Upper lobe of left lung (tissue), 6 donors: ENCODE results near the gene LYL1. TPM values are rescaled to one million over a fixed set of nuclear protein-coding genes. Genes with fewer than 3 reads are reported as not detected.

Experiments used
- ATAC-seq, 2 donors: fragments of 200-7000 bp; cut with Tn5 transposase; one replicate each; pipeline ENCODE4 v1.9.1; 2022; ENCODE audit warnings: mild to moderate bottlenecking in 2 of 2, moderate library complexity in 2 of 2; ENCODE audit not compliant: low FRiP score in 2 of 2
- DNase-seq, 2 donors: peaks; one replicate each; pipeline ENCODE4 v3.0.0-alpha.2; 2019 to 2020
- H3K27ac ChIP-seq, 4 donors: fragments of 200-600 bp; sonication (generic); one replicate each; pipeline ENCODE4 v1.5.1; 2016 to 2019
- H3K27me3 ChIP-seq, 4 donors: fragments of 200-600 bp; sonication (generic); one replicate each; pipeline ENCODE4 v1.5.1; 2017 to 2019
- H3K36me3 ChIP-seq, 4 donors: fragments of 200-600 bp; sonication (generic); one replicate each; pipeline ENCODE4 v1.5.1; 2016 to 2019
- H3K4me1 ChIP-seq, 4 donors: fragments of 200-600 bp; sonication (generic); one replicate each; pipeline ENCODE4 v1.5.1; 2018 to 2019
- H3K4me3 ChIP-seq, 4 donors: fragments of 200-600 bp; sonication (generic); one replicate each; pipeline ENCODE4 v1.5.1; 2017 to 2019; ENCODE audit warnings: mild to moderate bottlenecking in 2 of 4, moderate library complexity in 1 of 4
- H3K9me3 ChIP-seq, 4 donors: fragments of 200-600 bp; sonication (generic); one replicate each; pipeline ENCODE4 v1.5.1; 2018 to 2019
- EP300 ChIP-seq, 4 donors: sonication (generic); formaldehyde crosslinking; IDR thresholded peaks; one replicate each; pipeline ENCODE4 v1.5.1; 2017; ENCODE audit warnings: antibody characterized with exemption in 4 of 4, control low read depth in 2 of 4
- POLR2A ChIP-seq, 4 donors: fragments of 450-650 bp; IDR thresholded peaks; one replicate each; pipeline ENCODE4 v1.5.1; 2016 to 2017; ENCODE audit warnings: antibody characterized with exemption in 4 of 4, mild to moderate bottlenecking in 2 of 4
- POLR2AphosphoS5 ChIP-seq, 2 donors: sonication (generic); formaldehyde crosslinking; IDR thresholded peaks; one replicate each; pipeline ENCODE4 v1.5.1; 2017; ENCODE audit warnings: antibody characterized with exemption in 2 of 2
- WGBS, 2 donors: methylation state at CpG; one replicate each; pipeline ENCODE4 v1.1.5; 2017 to 2018; 5-methylcytosine and 5-hydroxymethylcytosine counted together
- total RNA-seq, 6 donors: library from RNA; depleted of rRNA in 4 of 6; stranded (reverse); fragments of >200 nt in 4 of 6; gene quantifications; one replicate each; pipeline versions ENCODE4 v1.1.0 to v1.2.1, GENCODE V29; 2016 to 2021
- TF ChIP-seq, protein P1 (sequence below), 6 experiments: fragments of 450-650 bp in 4 of 6; fragments of 200-600 bp in 2 of 6; sonication (generic) in 2 of 6; IDR thresholded peaks; one replicate each; pipeline ENCODE4 v1.5.1; 2016 to 2019; ENCODE audit warnings: antibody characterized with exemption in 6 of 6
- donor health status: DM: no; HTN: no; CAD: no; lungs with moderate emphysema.
- donor health status: DM: no; HTN: yes; CAD: no; lungs with severe emphysema.

Gene LYL1
- total RNA-seq, 6 donors from 2014 or later, result 22.6 to 55.5 (median 31.4) TPM

- no peak overlapping the region for H3K4me3 ChIP-seq
- DNase-seq, result no peak
- ATAC-seq, result no peak
- 16 to 63% methylated on average over 3 to 6 of the region's 6 CpGs for WGBS, 2 donors
- TF ChIP-seq, protein P1, sequence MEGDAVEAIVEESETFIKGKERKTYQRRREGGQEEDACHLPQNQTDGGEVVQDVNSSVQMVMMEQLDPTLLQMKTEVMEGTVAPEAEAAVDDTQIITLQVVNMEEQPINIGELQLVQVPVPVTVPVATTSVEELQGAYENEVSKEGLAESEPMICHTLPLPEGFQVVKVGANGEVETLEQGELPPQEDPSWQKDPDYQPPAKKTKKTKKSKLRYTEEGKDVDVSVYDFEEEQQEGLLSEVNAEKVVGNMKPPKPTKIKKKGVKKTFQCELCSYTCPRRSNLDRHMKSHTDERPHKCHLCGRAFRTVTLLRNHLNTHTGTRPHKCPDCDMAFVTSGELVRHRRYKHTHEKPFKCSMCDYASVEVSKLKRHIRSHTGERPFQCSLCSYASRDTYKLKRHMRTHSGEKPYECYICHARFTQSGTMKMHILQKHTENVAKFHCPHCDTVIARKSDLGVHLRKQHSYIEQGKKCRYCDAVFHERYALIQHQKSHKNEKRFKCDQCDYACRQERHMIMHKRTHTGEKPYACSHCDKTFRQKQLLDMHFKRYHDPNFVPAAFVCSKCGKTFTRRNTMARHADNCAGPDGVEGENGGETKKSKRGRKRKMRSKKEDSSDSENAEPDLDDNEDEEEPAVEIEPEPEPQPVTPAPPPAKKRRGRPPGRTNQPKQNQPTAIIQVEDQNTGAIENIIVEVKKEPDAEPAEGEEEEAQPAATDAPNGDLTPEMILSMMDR (IDR thresholded peaks at IDR 0.05), result no peak
- TF ChIP-seq EP300 (IDR thresholded peaks at IDR 0.05), result no peak
- no peak for TF ChIP-seq POLR2AphosphoS5 (IDR thresholded peaks at IDR 0.05)
- no peak for TF ChIP-seq POLR2A (IDR thresholded peaks at IDR 0.05)
- no peaks in the 10 kb centered on the region for H3K9me3 ChIP-seq
- peaks cover 0 to 5% (median 0%) of the 10 kb centered on the region in 4 donors for H3K36me3 ChIP-seq
- H3K4me1 ChIP-seq, result peaks cover 18 to 49% (median 44%) of the 10 kb centered on the region in 4 donors
- peak overlapping the region in 2 of 4 donors; percentile 56 to 69 for H3K27ac ChIP-seq
- no peaks in the 10 kb centered on the region for H3K27me3 ChIP-seq
Measured at GRCh38 chr19:13068085-13068846, 34.4 kb downstream of the LYL1 start.

DNA sequence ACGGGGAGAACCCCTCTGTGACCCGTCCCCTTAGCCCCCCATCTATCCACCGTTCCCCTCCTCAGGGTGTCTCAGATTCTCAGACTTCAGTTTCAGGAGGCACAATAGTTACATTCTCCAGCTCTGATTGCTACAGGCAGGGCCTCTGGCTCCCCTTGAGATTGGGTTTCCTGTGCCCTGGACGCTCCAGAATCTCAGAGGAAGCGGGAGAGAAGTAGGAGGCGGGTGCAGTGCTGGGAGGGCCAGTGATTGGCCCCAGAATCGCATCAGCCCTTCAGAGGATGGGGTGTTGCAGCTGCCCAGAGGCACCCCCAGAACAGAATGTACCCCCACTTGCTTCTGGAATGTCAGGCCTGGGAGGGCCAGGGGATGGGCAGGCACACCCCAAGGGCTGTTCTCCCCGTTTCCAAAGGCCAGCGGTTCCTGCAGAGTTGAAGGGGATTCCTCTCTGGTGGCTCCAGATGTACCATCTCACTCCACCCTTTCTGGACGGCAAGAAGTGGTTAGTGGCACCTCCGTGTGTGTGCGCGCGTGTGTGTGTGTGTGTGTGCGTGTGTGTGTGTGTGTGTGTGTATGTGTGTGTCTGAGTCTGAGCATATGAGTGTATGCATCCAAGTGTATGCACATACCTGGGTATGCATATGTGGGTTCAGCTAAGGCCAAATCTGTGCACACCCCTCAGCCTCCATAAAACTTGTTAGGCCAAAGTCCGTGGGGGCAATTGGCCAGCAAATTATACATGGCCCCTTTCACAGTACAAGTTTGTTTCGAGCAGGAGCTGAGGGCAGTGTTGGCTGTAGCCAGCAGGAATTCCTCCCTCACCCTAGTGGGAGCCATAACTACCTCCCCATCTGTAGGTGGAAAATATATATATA, 35.5 kb downstream of the LYL1 start:
- no peaks in the 10 kb centered on the region for H3K36me3 ChIP-seq
- no peak overlapping the region for H3K4me3 ChIP-seq
- no peaks in the 10 kb centered on the region for H3K9me3 ChIP-seq
- no peaks in the 10 kb centered on the region for H3K27me3 ChIP-seq
- TF ChIP-seq POLR2A (IDR thresholded peaks at IDR 0.05) (no peak), EP300 (IDR thresholded peaks at IDR 0.05) (no peak), POLR2AphosphoS5 (IDR thresholded peaks at IDR 0.05) (no peak)
- TF ChIP-seq, protein P1 (IDR thresholded peaks at IDR 0.05), result no peak
- 60 to 70% methylated on average over 8 to 17 of the region's 17 CpGs for WGBS, 2 donors
- H3K4me1 ChIP-seq, result peaks cover 18 to 55% (median 49%) of the 10 kb centered on the region in 4 donors
- ATAC-seq (no peak), DNase-seq (no peak)
- peak overlapping the region in 2 of 4 donors; percentile 27 to 56 for H3K27ac ChIP-seq

GRCh38 chr19:13066226-13066625, 36.4 kb downstream of the LYL1 start:
- H3K27me3 ChIP-seq, result no peaks in the 10 kb centered on the region
- no peak overlapping the region for H3K4me3 ChIP-seq
- no peak for DNase-seq
- H3K27ac ChIP-seq, result peak overlapping the region in 3 of 4 donors; percentile 7 to 69 (median 37)
- H3K36me3 ChIP-seq, result no peaks in the 10 kb centered on the region
- H3K9me3 ChIP-seq, result no peaks in the 10 kb centered on the region
- no peak for ATAC-seq
- H3K4me1 ChIP-seq, result peaks cover 25 to 65% (median 58%) of the 10 kb centered on the region in 4 donors
- 78 to 81% methylated on average over 5 of the region's 5 CpGs for WGBS, 2 donors
- no peak for TF ChIP-seq POLR2AphosphoS5 (IDR thresholded peaks at IDR 0.05)
- TF ChIP-seq, protein P1 (IDR thresholded peaks at IDR 0.05), result no peak
- TF ChIP-seq POLR2A (IDR thresholded peaks at IDR 0.05), result no peak
- TF ChIP-seq EP300 (IDR thresholded peaks at IDR 0.05), result no peak

GRCh38 chr19:13064092-13064489, 38.6 kb downstream of the LYL1 start:
- no peaks in the 10 kb centered on the region for H3K9me3 ChIP-seq
- H3K27me3 ChIP-seq, result no peaks in the 10 kb centered on the region
- DNase-seq, result no peak
- TF ChIP-seq, protein P1 (IDR thresholded peaks at IDR 0.05), result no peak
- no peak for TF ChIP-seq POLR2AphosphoS5 (IDR thresholded peaks at IDR 0.05)
- no peak for TF ChIP-seq EP300 (IDR thresholded peaks at IDR 0.05)
- no peak for TF ChIP-seq POLR2A (IDR thresholded peaks at IDR 0.05)
- peaks cover 46 to 75% (median 69%) of the 10 kb centered on the region in 4 donors for H3K4me1 ChIP-seq
- H3K36me3 ChIP-seq, result no peaks in the 10 kb centered on the region
- no peak overlapping the region for H3K4me3 ChIP-seq
- 71 to 78% methylated on average over 4 to 5 of the region's 6 CpGs for WGBS, 2 donors
- ATAC-seq, result no peak
- H3K27ac ChIP-seq, result peak overlapping the region in 3 of 4 donors; percentile 7 to 69 (median 65)
